GM10248 (cell line): ENCODE measurements around the gene IZUMO1.

Source experiments
- CTCF ChIA-PET: fragments of 300-600 bp; sonication (Branson Sonifier 250); formaldehyde crosslinking; extraction: SDS; loops from one replicate; lab custom pipeline; 2021; ENCODE audit warnings: antibody characterized with exemption; lab: Yijun Ruan, JAX
- POLR2A ChIA-PET: fragments of 350-650 bp; sonication (Branson Sonifier 250); formaldehyde crosslinking; extraction: SDS; loops from one replicate; lab custom pipeline; 2020; ENCODE audit warnings: antibody characterized with exemption; lab: Yijun Ruan, JAX
- DNase-seq: peaks from one replicate; pipeline ENCODE4 v3.0.0; 2012; ENCODE audit errors: extremely low spot score
- CTCF ChIP-seq: IDR thresholded peaks from 2 replicates; pipeline ENCODE4 v1.5.1; 2012; ENCODE audit warnings: mild to moderate bottlenecking, low read depth; ENCODE audit errors: extremely low read depth, missing control alignments, control extremely low read depth

IZUMO1 gene

GRCh38 chr19:48726556-48726955, 20.2 kb downstream of the IZUMO1 start:
- ChIA-PET POLR2A (interaction anchor here (0.7 kb wide), 1 partner anchor 16 kb away, joined by 5 read pairs; no protein-coding TSS in a partner anchor), CTCF (interaction anchor here (1.4 to 1.8 kb wide), 4 partner anchors 11 to 109 kb away, joined by 3 to 9 read pairs (median 4); partner anchors contain the start of gene HSD17B14)
- no peak for TF ChIP-seq CTCF
- peak; percentile 39 for DNase-seq

GRCh38 chr19:48724796-48725753, 21.6 kb downstream of the IZUMO1 start:
- CTCF ChIA-PET = interaction anchor here (0.9 to 1.6 kb wide), 8 partner anchors 8 to 117 kb away, joined by 3 to 4 read pairs (median 4); no protein-coding TSS in a partner anchor
- POLR2A ChIA-PET = interaction anchor here (0.9 kb wide), 1 partner anchor 147 kb away, joined by 3 read pairs; the partner anchor contains the start of gene PPP1R15A
- TF ChIP-seq CTCF = no peak
- peak; percentile 64 for DNase-seq

- CTCF ChIA-PET = interaction anchor here (2.4 kb wide), 1 partner anchor 16 kb away, joined by 7 read pairs; no protein-coding TSS in a partner anchor
Measured at GRCh38 chr19:48722196-48722708, 24.5 kb downstream of the IZUMO1 start.

GRCh38 chr19:48720613-48721296, 26.0 kb downstream of the IZUMO1 start:
- ChIA-PET CTCF (interaction anchor here (1.0 to 2.4 kb wide), 3 partner anchors 18 to 121 kb away, joined by 3 to 7 read pairs (median 3); no protein-coding TSS in a partner anchor), POLR2A (interaction anchor here (0.5 to 1.7 kb wide), 3 partner anchors 122 to 1880 kb away, joined by 3 to 11 read pairs (median 3); partner anchors contain the start of gene PPP1R15A)
- TF ChIP-seq CTCF = no peak
- DNase-seq = peak; percentile 96

More at GRCh38 chr19:48722196-48722708, 24.5 kb downstream of the IZUMO1 start:
- POLR2A ChIA-PET = no interaction called here
- no peak for TF ChIP-seq CTCF
- DNase-seq = no peak

GRCh38 chr19:48720251-48720612, 26.5 kb downstream of the IZUMO1 start:
- ChIA-PET CTCF (interaction anchor here (1.0 to 2.4 kb wide), 3 partner anchors 19 to 122 kb away, joined by 3 to 7 read pairs (median 3); no protein-coding TSS in a partner anchor), POLR2A (interaction anchor here (0.6 to 1.7 kb wide), 2 partner anchors 123 to 152 kb away, joined by 3 to 11 read pairs; partner anchors contain the start of gene PPP1R15A)
- TF ChIP-seq CTCF = no peak
- no peak for DNase-seq
